Neural progenitor cell (in vitro differentiated cells): ENCODE results near the gene MARK3. TPM values are rescaled to one million over a fixed set of nuclear protein-coding genes. Genes with fewer than 3 reads are reported as not detected.

Source experiments
- DNase-seq: peaks from one replicate; pipeline ENCODE4 v3.0.0-alpha.2; 2016; ENCODE audit warnings: low spot score
- H2AFZ ChIP-seq: fragments of 200-600 bp; sonication (generic); replicated peaks from 2 replicates; pipeline ENCODE4 v1.6.1; 2016; ENCODE audit warnings: antibody characterized with exemption
- H3F3A ChIP-seq: fragments of 200-600 bp; sonication (generic); 2 replicates; pipeline ENCODE4 v1.6.1; 2016; ENCODE audit warnings: antibody characterized with exemption, low read depth
- H3K27ac ChIP-seq: fragments of 200-600 bp; sonication (generic); 2 replicates; pipeline ENCODE4 v1.5.1; 2016; ENCODE audit warnings: mild to moderate bottlenecking
- H3K27me3 ChIP-seq: fragments of 200-600 bp; sonication (generic); 2 replicates; pipeline ENCODE4 v1.6.1; 2016; ENCODE audit warnings: mild to moderate bottlenecking, moderate library complexity
- H3K36me3 ChIP-seq: fragments of 200-600 bp; sonication (generic); 2 replicates; pipeline ENCODE4 v1.5.1; 2016
- H3K4me1 ChIP-seq: fragments of 200-600 bp; sonication (generic); 2 replicates; pipeline ENCODE4 v1.6.1; 2016; ENCODE audit warnings: mixed run types
- H3K4me2 ChIP-seq: fragments of 200-600 bp; sonication (generic); 2 replicates; pipeline ENCODE4 v1.6.1; 2016
- H3K4me3 ChIP-seq: fragments of 200-600 bp; sonication (generic); 2 replicates; pipeline ENCODE4 v1.5.1; 2016
- H3K79me2 ChIP-seq: fragments of 200-600 bp; sonication (generic); 2 replicates; pipeline ENCODE4 v1.6.1; 2016; ENCODE audit warnings: low read depth
- H3K9ac ChIP-seq: fragments of 200-600 bp; sonication (generic); 2 replicates; pipeline ENCODE4 v1.6.1; 2016
- H3K9me3 ChIP-seq: fragments of 200-600 bp; sonication (generic); 2 replicates; pipeline ENCODE4 v1.5.1; 2016; ENCODE audit warnings: low read depth
- H4K20me1 ChIP-seq: fragments of 200-600 bp; sonication (generic); 2 replicates; pipeline ENCODE4 v1.6.1; 2016; ENCODE audit warnings: low read depth
- H3K27ac Mint-ChIP-seq: 3 replicates; pipeline ENCODE4 v1.8.0; 2021; ENCODE audit warnings: mixed read lengths
- H3K27me3 Mint-ChIP-seq: 2 replicates; pipeline ENCODE4 v1.8.0; 2022; ENCODE audit warnings: low read depth, mild to moderate bottlenecking, inconsistent platforms, moderate library complexity, mixed read lengths; ENCODE audit not compliant: insufficient read depth
- H3K36me3 Mint-ChIP-seq: 3 replicates; pipeline ENCODE4 v1.8.0; 2021; ENCODE audit warnings: mixed read lengths
- H3K4me1 Mint-ChIP-seq: 3 replicates; pipeline ENCODE4 v1.8.0; 2021; ENCODE audit warnings: mixed read lengths
- H3K4me3 Mint-ChIP-seq: 3 replicates; pipeline ENCODE4 v1.8.0; 2021; ENCODE audit warnings: mild to moderate bottlenecking, moderate library complexity, mixed read lengths
- H3K9me3 Mint-ChIP-seq: 3 replicates; pipeline ENCODE4 v1.8.0; 2020; ENCODE audit warnings: mixed read lengths
- CTCF ChIP-seq: fragments of 200-600 bp; sonication (generic); IDR thresholded peaks from 2 replicates; pipeline ENCODE4 v1.5.1; 2017; ENCODE audit warnings: antibody characterized with exemption, mild to moderate bottlenecking
- EZH2 ChIP-seq: fragments of 200-600 bp; sonication (generic); IDR thresholded peaks from 2 replicates; pipeline ENCODE4 v1.6.1; 2017; ENCODE audit warnings: antibody characterized with exemption, mild to moderate bottlenecking, moderate library complexity
- EZH2phosphoT487 ChIP-seq: fragments of 200-600 bp; sonication (generic); IDR thresholded peaks from 2 replicates; pipeline ENCODE4 v1.6.1; 2017; ENCODE audit warnings: antibody characterized with exemption
- total RNA-seq: library from RNA; depleted of rRNA; stranded (reverse); fragments of >200 nt; gene quantifications from 2 replicates; pipeline ENCODE4 v1.2.3, GENCODE V29; 2015; ENCODE audit warnings: low replicate concordance

MARK3 gene
- total RNA-seq, 1 donor from 2014 or later = 80.7 TPM

- Histone ChIP-seq H3K27me3 (no peaks in the 10 kb centered on the region), H3K4me3 (no peak overlapping the region), H3K9ac (no peak overlapping the region), H4K20me1 (peaks cover 28% of the 10 kb centered on the region), H2AFZ (no peak overlapping the region), H3K27ac (no peak overlapping the region), H3K36me3 (no peaks in the 10 kb centered on the region), H3K9me3 (no peaks in the 10 kb centered on the region), H3F3A (no peaks in the 10 kb centered on the region), H3K4me1 (peaks cover 13% of the 10 kb centered on the region), H3K4me2 (no peak overlapping the region), H3K79me2 (peaks cover 17% of the 10 kb centered on the region)
- Mint-ChIP-seq H3K4me1 (peaks cover 18% of the 10 kb centered on the region), H3K27ac (no peak overlapping the region), H3K9me3 (no peaks in the 10 kb centered on the region), H3K36me3 (peaks cover 2% of the 10 kb centered on the region), H3K4me3 (peak overlapping the region; percentile 68), H3K27me3 (peaks cover 4% of the 10 kb centered on the region)
- no peak for DNase-seq
- TF ChIP-seq EZH2phosphoT487 (no peak), CTCF (no peak), EZH2 (no peak)
Measured at GRCh38 chr14:103532216-103533136, 147.3 kb downstream of the MARK3 start.

- Histone ChIP-seq H3F3A (no peaks in the 10 kb centered on the region), H4K20me1 (peaks cover 28% of the 10 kb centered on the region), H3K4me1 (peaks cover 8% of the 10 kb centered on the region), H3K4me2 (no peak overlapping the region), H3K36me3 (no peaks in the 10 kb centered on the region), H3K4me3 (no peak overlapping the region), H2AFZ (no peak overlapping the region), H3K9ac (no peak overlapping the region), H3K27ac (no peak overlapping the region), H3K27me3 (no peaks in the 10 kb centered on the region), H3K79me2 (peaks cover 17% of the 10 kb centered on the region), H3K9me3 (no peaks in the 10 kb centered on the region)
- no peaks in the 10 kb centered on the region for H3K9me3 Mint-ChIP-seq
- H3K4me3 Mint-ChIP-seq = no peak overlapping the region
- no peak for DNase-seq
- TF ChIP-seq EZH2 (no peak), EZH2phosphoT487 (no peak), CTCF (no peak)
- peaks cover 4% of the 10 kb centered on the region for H3K27me3 Mint-ChIP-seq
- peaks cover 12% of the 10 kb centered on the region for H3K4me1 Mint-ChIP-seq
- peaks cover 2% of the 10 kb centered on the region for H3K36me3 Mint-ChIP-seq
- H3K27ac Mint-ChIP-seq = no peak overlapping the region
Measured at GRCh38 chr14:103533137-103533998, 148.2 kb downstream of the MARK3 start.

- no peak overlapping the region for H3K4me3 Mint-ChIP-seq
- Histone ChIP-seq H3K9me3 (no peaks in the 10 kb centered on the region), H3K9ac (no peak overlapping the region), H3K27me3 (no peaks in the 10 kb centered on the region), H2AFZ (no peak overlapping the region), H3K79me2 (peaks cover 17% of the 10 kb centered on the region), H3K4me1 (peaks cover 4% of the 10 kb centered on the region), H4K20me1 (peaks cover 28% of the 10 kb centered on the region), H3K27ac (no peak overlapping the region), H3K4me3 (no peak overlapping the region), H3K4me2 (no peak overlapping the region), H3F3A (no peaks in the 10 kb centered on the region), H3K36me3 (no peaks in the 10 kb centered on the region)
- H3K36me3 Mint-ChIP-seq = peaks cover 2% of the 10 kb centered on the region
- H3K9me3 Mint-ChIP-seq = no peaks in the 10 kb centered on the region
- H3K27me3 Mint-ChIP-seq = peaks cover 4% of the 10 kb centered on the region
- no peak overlapping the region for H3K27ac Mint-ChIP-seq
- peaks cover 8% of the 10 kb centered on the region for H3K4me1 Mint-ChIP-seq
- no peak for DNase-seq
- TF ChIP-seq CTCF (no peak), EZH2phosphoT487 (no peak), EZH2 (no peak)
Measured at GRCh38 chr14:103533999-103534575, 148.9 kb downstream of the MARK3 start.
